Iris pigment epithelial cell (primary cell): ENCODE data around the gene IP6K1.
"Not testable (repeated sequence)": the region's sequence is repeated elsewhere in the genome, so short reads cannot be mapped to it uniquely, and the experiment has no call there.

Experiments
- DNase-seq: peaks from one replicate; pipeline ENCODE4 v3.0.0-alpha.2; 2011; ENCODE audit warnings: low read depth

IP6K1 gene

GRCh38 chr3:49711489-49711888 lies 74.9 kb downstream of the IP6K1 start:
- DNase-seq: no peak

- no peak for DNase-seq
Measured at GRCh38 chr3:49709852-49710251, 76.5 kb downstream of the IP6K1 start.

- peak; percentile 31 for DNase-seq
Measured at GRCh38 chr3:49707113-49707480, 79.2 kb downstream of the IP6K1 start.

GRCh38 chr3:49706456-49707112 lies 79.8 kb downstream of the IP6K1 start:
- no peak for DNase-seq

- DNase-seq: no peak
Measured at GRCh38 chr3:49705390-49705960, 80.9 kb downstream of the IP6K1 start.

- DNase-seq: no peak
Measured at GRCh38 chr3:49704629-49705028, 81.7 kb downstream of the IP6K1 start.

- DNase-seq: no peak
Measured at GRCh38 chr3:49703956-49704355, 82.4 kb downstream of the IP6K1 start.

GRCh38 chr3:49703443-49703927 lies 82.9 kb downstream of the IP6K1 start:
- peak; percentile 63 for DNase-seq

GRCh38 chr3:49702672-49703071 lies 83.7 kb downstream of the IP6K1 start:
- no peak for DNase-seq

- no peak for DNase-seq
Measured at GRCh38 chr3:49701388-49702077, 84.8 kb downstream of the IP6K1 start.

GRCh38 chr3:49700453-49701128 lies 85.8 kb downstream of the IP6K1 start:
- no peak for DNase-seq

- DNase-seq: no peak
Measured at GRCh38 chr3:49700014-49700413, 86.3 kb downstream of the IP6K1 start.

GRCh38 chr3:49699281-49699979 lies 86.9 kb downstream of the IP6K1 start:
- DNase-seq: no peak

GRCh38 chr3:49695350-49696015 lies 90.9 kb downstream of the IP6K1 start:
- DNase-seq: not testable (repeated sequence)

GRCh38 chr3:49694409-49695070 lies 91.8 kb downstream of the IP6K1 start:
- DNase-seq: not testable (repeated sequence)

GRCh38 chr3:49691481-49691880 lies 94.9 kb downstream of the IP6K1 start:
- not testable (repeated sequence) for DNase-seq

- DNase-seq: not testable (repeated sequence)
Measured at GRCh38 chr3:49690856-49691255, 95.5 kb downstream of the IP6K1 start.

GRCh38 chr3:49689908-49690624 lies 96.3 kb downstream of the IP6K1 start:
- DNase-seq: not testable (repeated sequence)

- DNase-seq: peak; percentile 88
Measured at GRCh38 chr3:49689046-49689907, 97.1 kb downstream of the IP6K1 start, which contains the start of the genes MST1 and RNF123. TSS of gene MST1 (minus strand) at chr3:49689474. CDS start at chr3:49688691, 783 bp downstream. TSS of gene RNF123 (plus strand) at chr3:49689557. CDS start at chr3:49691166, 1,609 bp downstream.
